NCI-H2196 (cell line): ENCODE results near the gene SH2D5.

ENCODE experiments used
- DNase-seq: peaks from one replicate; lab custom pipeline; 2025; ENCODE audit not compliant: unreplicated experiment; lab: John Stamatoyannopoulos, UW

Gene SH2D5

GRCh38 chr1:20715406-20715805 lies 17.1 kb downstream of the SH2D5 start:
- DNase-seq: no peak

GRCh38 chr1:20713440-20713839 lies 19.1 kb downstream of the SH2D5 start:
- DNase-seq: no peak

GRCh38 chr1:20712215-20712577 lies 20.3 kb downstream of the SH2D5 start:
- DNase-seq: no peak

- no peak for DNase-seq
These were observed 21.0 kb downstream of the SH2D5 start for GRCh38 chr1:20711285-20712214.

GRCh38 chr1:20710469-20711284 lies 21.8 kb downstream of the SH2D5 start:
- DNase-seq: no peak

- DNase-seq: no peak
These were observed 22.6 kb downstream of the SH2D5 start for GRCh38 chr1:20709868-20710267.

- no peak for DNase-seq
These were observed 23.6 kb downstream of the SH2D5 start for GRCh38 chr1:20708891-20709290.

GRCh38 chr1:20708057-20708456 lies 24.4 kb downstream of the SH2D5 start:
- no peak for DNase-seq

GRCh38 chr1:20706841-20707240 lies 25.7 kb downstream of the SH2D5 start:
- DNase-seq: no peak

GRCh38 chr1:20705203-20705755 lies 27.2 kb downstream of the SH2D5 start:
- DNase-seq: no peak

- DNase-seq: no peak
These were observed 27.9 kb downstream of the SH2D5 start for GRCh38 chr1:20704390-20705202.

- no peak for DNase-seq
These were observed 29.3 kb downstream of the SH2D5 start for GRCh38 chr1:20703124-20703756.

GRCh38 chr1:20702416-20702815 lies 30.1 kb downstream of the SH2D5 start:
- DNase-seq: no peak

- no peak for DNase-seq
These were observed 30.7 kb downstream of the SH2D5 start for GRCh38 chr1:20701847-20702246.

- DNase-seq: no peak
These were observed 31.1 kb downstream of the SH2D5 start for GRCh38 chr1:20701446-20701845.

- DNase-seq: no peak
These were observed 31.8 kb downstream of the SH2D5 start for GRCh38 chr1:20700636-20701215.

GRCh38 chr1:20699558-20699957 lies 32.9 kb downstream of the SH2D5 start:
- DNase-seq: peak; percentile 27

- no peak for DNase-seq
These were observed 34.1 kb downstream of the SH2D5 start for GRCh38 chr1:20698195-20698910.

GRCh38 chr1:20697563-20697962 lies 34.9 kb downstream of the SH2D5 start:
- no peak for DNase-seq
